ENCODE measurements around the gene RPL34. TPM values are rescaled to one million over a fixed set of nuclear protein-coding genes. Genes with fewer than 3 reads are reported as not detected.

Gene RPL34
- total RNA-seq, 2 experiments from 2014 or later: 1,848 to 1,919 TPM

DNA sequence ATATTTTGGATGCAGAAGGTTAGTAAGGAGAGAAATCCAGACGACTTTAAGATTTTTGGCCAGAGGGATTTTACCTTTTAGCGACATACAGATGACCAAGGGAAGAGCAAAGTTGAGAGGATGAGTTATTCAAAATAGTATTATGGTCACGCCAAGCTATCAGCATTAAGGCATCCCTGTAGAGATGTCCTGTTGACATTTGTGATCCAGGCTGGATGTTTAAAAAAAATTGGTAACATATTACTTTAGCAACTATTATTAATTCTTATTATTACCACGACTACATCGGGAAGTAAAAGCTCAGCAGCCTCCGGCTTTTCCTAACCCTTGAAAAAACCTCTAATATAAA, 29.5 kb downstream of the RPL34 start:
- ChIA-PET POLR2A (interaction anchor here (0.7 to 3.0 kb wide), 7 partner anchors 9 to 29 kb away, joined by 3 to 26 read pairs (median 7); partner anchors contain the start of gene RPL34), CTCF (interaction anchor here (1.4 to 1.8 kb wide), 3 partner anchors 11 to 631 kb away, joined by 3 to 5 read pairs (median 4); no protein-coding TSS in a partner anchor)
- Mint-ChIP-seq H3K36me3 (ENCODE audit: low read depth) (peaks cover 25% of the 10 kb centered on the region), H3K4me3 (peak overlapping the region; percentile 98), H3K27ac (peak overlapping the region; percentile 95), H3K4me1 (ENCODE audit: low read depth) (peaks cover 29% of the 10 kb centered on the region), H3K9me3 (no peaks in the 10 kb centered on the region), H3K27me3 (no peaks in the 10 kb centered on the region)
- peak; percentile 16 for TF ChIP-seq CTCF (IDR thresholded peaks at IDR 0.05)
- intact Hi-C loops (cut with micrococcal nuclease): no loop called here
- no peak for ATAC-seq
- DNase-seq: no peak

DNA sequence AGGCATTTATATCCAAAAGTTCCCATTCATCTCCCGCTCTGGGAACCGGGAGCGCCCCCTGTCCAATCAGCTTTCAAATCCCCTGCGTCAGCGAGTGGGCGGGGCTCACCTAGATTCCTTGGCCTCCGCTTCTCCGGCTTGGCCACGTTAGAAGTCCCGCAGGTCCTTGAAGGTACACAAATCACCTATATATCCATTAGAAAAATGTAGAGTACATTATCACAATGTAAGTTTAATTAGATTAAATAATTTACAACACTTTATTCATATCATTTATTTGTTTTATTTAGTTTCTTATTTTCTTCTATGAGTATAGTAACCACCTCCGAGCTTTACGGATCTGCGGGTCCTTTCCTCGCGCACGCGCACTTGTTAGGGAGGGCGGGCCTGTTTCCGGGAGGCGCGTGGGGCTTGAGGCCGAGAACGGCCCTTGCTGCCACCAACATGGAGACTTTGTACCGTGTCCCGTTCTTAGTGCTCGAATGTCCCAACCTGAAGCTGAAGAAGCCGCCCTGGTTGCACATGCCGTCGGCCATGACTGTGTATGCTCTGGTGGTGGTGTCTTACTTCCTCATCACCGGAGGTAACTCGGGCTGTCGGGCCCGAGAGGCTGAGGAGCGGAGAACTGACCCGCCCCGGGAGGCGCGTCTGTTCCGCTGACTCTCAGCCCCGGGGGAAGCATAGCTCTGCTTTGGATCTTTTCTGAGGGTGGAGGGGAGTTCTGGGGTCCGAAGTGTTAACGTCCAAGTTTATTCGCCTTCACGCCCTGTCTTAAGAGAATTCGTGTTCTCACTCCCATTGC, 30.0 kb downstream of the RPL34 start, which contains the start of gene OSTC:
Gene OSTC, plus strand, starts transcription at position 388 of the 802 bp plus-strand sequence. Its CDS starts 57 bp downstream, at position 445.
- Mint-ChIP-seq H3K4me3 (peak within 1 kb of the TSS; percentile 98), H3K27ac (peak within 1 kb of the TSS; percentile 95), H3K9me3 (no peaks in the 10 kb centered on the region), H3K36me3 (ENCODE audit: low read depth) (peaks cover 26% of the 10 kb centered on the region), H3K4me1 (ENCODE audit: low read depth) (peaks cover 29% of the 10 kb centered on the region), H3K27me3 (no peaks in the 10 kb centered on the region)
- ChIA-PET CTCF (interaction anchor here (1.4 to 1.8 kb wide), 3 partner anchors 11 to 631 kb away, joined by 3 to 5 read pairs (median 4); no protein-coding TSS in a partner anchor), POLR2A (interaction anchor here (0.7 to 3.0 kb wide), 8 partner anchors 8 to 648 kb away, joined by 3 to 26 read pairs (median 6); partner anchors contain the start of gene RPL34)
- intact Hi-C loops (cut with micrococcal nuclease): no loop called here
- peak; percentile 94 for DNase-seq
- TF ChIP-seq CTCF (IDR thresholded peaks at IDR 0.05): no peak
- ATAC-seq: peak; percentile 95

DNA sequence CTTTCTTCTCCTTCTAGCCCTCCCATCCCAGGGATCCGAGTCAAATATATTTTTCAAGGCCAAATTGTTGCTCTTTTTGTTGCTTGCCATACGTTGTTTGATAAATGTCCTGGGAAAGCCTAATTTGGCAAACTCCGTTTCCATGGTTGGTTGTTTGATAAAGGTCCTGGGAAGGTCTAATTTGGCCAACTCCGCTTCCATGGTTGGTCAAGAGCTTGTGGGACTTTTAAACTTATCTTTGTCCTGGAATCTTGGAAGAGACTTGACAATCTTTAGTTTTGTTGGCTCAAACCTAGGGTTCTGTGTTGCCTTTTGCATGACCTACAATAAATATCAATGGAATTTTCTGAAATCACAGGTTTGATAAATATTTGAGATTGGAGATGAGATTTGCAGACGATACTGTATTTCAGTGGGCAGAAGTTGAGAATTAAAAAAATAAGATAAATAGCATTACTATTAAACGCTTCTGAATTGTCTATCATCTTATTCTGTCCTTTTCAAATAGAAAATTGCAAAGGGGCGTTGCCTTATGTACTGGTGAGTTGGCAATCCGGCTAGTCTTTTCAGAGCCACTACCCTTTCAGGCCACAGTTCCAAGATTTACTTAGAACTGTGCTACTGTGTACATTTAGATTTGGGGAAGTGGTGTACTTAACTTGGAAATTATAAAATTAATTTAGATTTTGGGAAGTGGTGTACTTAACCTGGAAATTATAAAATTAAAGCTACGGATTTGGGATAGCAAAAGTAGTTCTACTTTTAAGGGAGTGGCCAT, 30.8 kb downstream of the RPL34 start:
- H3K4me1 Mint-ChIP-seq (ENCODE audit: low read depth): peaks cover 29% of the 10 kb centered on the region
- peaks cover 30% of the 10 kb centered on the region for H3K36me3 Mint-ChIP-seq (ENCODE audit: low read depth)
- no peak for DNase-seq
- no peaks in the 10 kb centered on the region for H3K27me3 Mint-ChIP-seq
- peak overlapping the region; percentile 98 for H3K4me3 Mint-ChIP-seq
- no peak for TF ChIP-seq CTCF (IDR thresholded peaks at IDR 0.05)
- ChIA-PET POLR2A (interaction anchor here (0.6 to 3.0 kb wide), 7 partner anchors 8 to 648 kb away, joined by 3 to 26 read pairs (median 7); partner anchors contain the start of gene RPL34), CTCF (interaction anchor here (0.7 to 2.4 kb wide), 4 partner anchors 32 to 632 kb away, joined by 3 to 5 read pairs (median 3); no protein-coding TSS in a partner anchor)
- no peaks in the 10 kb centered on the region for H3K9me3 Mint-ChIP-seq
- no peak for ATAC-seq
- intact Hi-C loops (cut with micrococcal nuclease): no loop called here
- H3K27ac Mint-ChIP-seq: peak overlapping the region; percentile 95

- ATAC-seq: no peak
- CTCF ChIA-PET: interaction anchor here (1.8 kb wide), 1 partner anchor 12 kb away, joined by 5 read pairs; no protein-coding TSS in a partner anchor
- Mint-ChIP-seq H3K9me3 (no peaks in the 10 kb centered on the region), H3K27ac (no peak overlapping the region), H3K4me1 (ENCODE audit: low read depth) (peaks cover 1% of the 10 kb centered on the region), H3K36me3 (ENCODE audit: low read depth) (peaks cover 33% of the 10 kb centered on the region), H3K27me3 (no peaks in the 10 kb centered on the region), H3K4me3 (no peak overlapping the region)
- no peak for TF ChIP-seq CTCF (IDR thresholded peaks at IDR 0.05)
- intact Hi-C loops (cut with micrococcal nuclease): no loop called here
- no peak for DNase-seq
- POLR2A ChIA-PET: no interaction called here
Observed at GRCh38 chr4:108662629-108663028, 42.3 kb downstream of the RPL34 start.

All from activated CD8-positive, alpha-beta T cell treated with anti-CD3 and anti-CD28 coated beads for 36 hours (primary cell).